Fibroblast of the conjunctiva (primary cell): Measurements from ENCODE around the gene PDE9A.

Experiments
- DNase-seq: peaks from one replicate; pipeline ENCODE4 v3.0.0-alpha.2; 2010; ENCODE audit warnings: low read depth

The PDE9A gene

GRCh38 chr21:42642219-42642745 is 11.1 kb upstream of the PDE9A start:
- DNase-seq, result no peak

- DNase-seq, result peak; percentile 29
Observed at GRCh38 chr21:42644223-42645208, 8.9 kb upstream of the PDE9A start.

DNA sequence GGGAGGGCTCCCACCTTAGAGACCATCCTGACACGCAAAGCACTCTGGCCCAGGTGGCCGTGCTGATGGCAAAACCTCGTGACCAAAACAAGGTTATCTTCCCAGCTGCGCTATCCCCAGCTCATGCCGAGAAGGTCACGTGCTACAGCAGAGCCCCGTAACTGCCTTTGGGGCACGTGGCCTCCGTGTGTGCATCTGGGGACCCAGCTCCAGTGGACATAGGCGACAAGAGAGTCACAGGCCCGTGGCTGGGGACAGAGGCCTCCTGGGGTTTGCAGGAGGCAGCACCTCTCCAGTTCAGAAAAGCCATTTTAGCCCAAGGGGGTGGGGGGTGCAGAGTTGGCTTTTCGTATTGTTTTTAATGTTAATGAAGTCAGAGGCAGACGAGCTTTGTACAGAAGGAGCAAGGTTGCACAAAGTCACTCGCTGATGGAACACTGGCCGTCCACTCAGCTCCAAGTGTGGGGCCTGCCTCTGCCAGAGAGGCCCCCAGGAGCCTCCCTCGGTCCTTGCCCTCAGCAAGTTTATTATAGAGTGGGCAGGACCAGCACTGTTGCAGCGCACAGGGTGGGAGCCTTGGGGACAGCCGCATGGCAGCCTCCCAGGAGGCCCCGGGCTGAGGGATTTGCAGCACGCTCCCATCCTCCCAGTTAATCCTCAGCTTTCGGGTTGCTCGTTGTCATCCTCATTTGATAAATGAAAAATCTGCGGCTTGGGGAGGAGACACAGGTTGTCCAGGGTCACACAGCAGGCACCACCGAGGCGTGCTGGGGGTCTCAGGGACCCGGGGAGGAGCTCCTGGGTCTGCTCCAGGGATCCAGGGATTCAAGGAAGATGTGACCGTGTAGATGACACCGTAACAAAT is 8.0 kb upstream of the PDE9A start:
- DNase-seq, result no peak

DNA sequence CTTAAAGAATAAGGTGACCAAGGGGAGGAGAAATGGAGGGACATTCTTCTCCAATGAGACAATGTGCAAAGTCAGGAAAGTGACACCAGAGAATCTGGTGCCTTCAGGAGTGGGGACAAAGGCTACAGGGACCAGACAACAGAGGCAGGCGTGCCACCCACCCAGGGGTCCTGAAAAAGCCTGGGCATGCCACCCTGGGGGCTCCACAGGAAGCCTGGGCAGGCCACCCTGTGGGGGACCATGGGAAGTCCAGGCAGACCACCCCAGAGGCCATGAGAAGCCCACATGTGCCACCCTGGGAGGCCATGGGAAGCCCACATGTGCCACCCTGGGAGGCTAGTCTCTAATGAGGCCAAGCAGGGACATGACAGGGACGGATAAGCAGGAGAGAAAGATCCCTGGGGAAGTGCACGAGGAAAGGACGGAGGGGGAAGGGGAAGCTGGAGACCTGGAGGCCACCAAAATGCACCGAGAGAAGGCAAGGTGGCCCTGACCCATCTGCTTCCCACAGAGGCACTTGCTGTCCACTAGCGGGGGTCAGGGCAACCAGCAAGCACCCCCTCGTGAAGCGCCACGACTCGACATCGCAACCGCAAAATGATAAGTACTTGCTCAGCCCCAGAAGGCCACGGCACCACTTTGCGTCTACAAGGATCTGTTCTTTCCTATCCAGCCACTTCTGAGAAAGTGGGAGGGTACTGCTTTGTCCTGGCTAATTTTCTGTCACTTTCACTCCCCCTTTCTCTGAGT is 7.2 kb upstream of the PDE9A start:
- DNase-seq, result no peak

DNA sequence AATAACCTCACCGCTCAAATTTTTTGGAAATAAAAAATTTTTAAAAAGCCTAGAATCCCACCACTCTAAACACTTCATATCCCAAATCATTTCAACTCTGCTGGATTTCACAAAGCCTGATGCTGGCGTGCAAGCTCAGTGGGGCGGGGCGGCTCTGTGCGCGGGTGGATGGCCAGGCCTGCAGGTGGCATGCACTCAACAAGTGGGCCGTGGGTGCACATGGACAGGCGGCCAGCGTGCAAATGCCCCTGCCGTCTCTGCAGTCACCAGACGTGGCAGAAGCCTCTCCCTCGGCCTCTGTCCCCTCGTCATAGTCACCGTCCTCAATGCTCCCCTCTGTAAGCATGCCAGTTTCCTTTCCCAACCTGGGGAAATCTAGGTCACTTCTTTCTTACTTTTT is 6.6 kb upstream of the PDE9A start:
- DNase-seq, result no peak

- DNase-seq, result no peak
Observed at GRCh38 chr21:42648606-42649005, 4.8 kb upstream of the PDE9A start.

DNA sequence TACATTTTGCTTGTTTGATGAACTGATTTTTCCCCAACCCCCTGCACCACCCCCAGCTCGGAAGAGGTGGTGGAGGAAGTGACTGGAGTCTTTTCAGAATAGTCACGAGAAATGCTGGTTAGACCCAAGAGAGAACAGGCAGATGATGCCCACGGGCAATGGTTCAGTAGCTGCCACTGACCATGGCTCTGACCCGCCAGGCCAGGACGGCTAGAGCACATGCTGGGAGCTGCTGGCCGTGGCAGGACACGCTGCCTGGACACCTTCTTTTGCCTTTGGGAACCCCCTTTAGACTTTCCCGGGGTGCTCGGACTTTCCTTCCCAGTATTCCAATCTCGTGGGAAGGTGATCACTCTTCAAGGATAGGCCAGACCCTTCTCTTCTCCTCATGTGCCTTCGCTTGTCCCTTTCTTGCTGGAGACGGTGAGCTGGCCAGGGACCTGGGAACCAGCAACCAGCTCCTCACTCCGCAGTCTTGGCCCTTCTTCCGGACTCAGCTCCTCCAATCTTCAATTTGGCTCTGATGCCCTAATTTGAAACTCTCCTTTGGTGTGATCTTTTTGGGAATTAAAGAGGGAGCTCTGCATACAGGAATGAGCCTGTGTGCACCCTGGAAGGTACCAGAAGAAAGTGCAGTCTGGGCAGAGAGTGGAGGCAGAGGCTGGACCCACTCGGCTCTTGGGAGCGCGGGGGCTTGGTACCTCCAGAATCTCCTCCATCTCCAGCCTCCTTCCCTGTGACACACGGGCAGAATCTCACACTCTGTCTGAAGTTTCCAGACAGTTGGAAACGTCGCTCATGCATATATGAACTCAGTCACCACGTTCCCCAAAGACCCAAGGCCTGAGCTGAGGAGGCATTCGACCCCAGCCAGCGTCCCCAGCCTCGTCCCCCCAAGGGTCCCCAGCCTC is 4.0 kb upstream of the PDE9A start:
- no peak for DNase-seq

DNA sequence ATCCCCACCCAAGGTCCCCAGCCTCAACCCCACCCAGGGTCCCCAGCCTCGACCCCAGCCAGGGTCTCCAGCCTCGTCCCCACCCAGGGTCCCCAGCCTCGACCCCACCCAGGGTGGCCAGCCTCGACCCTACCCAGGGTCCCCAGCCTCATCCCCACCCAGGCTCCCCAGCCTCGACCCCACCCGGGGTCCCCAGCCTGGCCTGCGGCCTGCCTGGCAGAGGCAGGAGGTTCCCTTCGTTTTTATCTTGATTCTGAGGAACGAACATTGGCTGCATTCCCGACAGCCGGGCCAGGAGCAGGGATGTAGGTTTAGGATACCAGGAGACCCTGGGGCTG is 3.4 kb upstream of the PDE9A start:
- DNase-seq, result no peak

DNA sequence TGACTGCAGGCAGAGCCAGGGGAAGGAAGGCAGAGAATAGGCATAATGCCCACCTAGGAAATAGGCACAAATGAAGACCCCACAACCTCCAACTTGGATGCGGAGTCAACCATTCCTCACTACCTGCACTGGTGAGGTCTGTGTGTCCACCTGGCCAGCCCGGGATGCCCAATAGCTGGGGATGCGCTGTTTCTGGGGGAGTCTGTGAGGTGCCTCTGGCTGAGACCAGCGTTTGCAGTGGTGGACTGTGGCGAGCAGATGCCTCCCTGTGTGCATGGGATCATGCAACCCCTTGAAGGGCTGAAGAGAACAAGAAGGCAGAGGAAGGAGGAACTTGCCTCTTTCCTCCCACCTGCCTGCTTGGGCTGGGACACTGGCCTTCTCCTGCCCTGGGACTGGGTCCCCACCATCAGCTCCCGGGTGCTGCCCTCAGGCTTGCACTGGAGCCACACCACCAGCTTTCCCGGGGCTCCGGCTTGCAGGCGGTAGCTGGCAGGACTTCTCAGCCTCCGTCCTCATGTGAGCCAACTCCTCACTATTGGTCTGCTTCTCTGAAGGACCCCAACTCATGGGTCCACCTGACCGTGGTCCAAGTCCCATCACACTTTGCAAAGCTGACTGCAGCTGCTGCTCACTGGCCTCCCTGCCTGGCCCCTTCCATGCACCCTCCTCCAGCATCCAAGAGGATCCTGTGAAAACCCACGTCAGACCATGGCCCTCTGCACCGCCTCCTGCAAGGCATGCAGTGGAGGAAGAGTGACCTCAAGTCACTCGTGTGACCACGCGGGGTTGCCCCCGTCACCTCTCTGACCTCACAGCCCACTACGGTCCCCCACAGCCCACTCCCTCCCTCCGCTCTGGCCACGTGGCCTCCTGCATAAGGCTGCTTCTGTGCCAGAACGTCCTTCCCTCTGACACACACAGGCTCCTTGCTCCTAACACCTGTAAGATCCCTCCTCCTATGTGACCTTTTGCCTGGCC is 2.7 kb upstream of the PDE9A start:
- no peak for DNase-seq

DNA sequence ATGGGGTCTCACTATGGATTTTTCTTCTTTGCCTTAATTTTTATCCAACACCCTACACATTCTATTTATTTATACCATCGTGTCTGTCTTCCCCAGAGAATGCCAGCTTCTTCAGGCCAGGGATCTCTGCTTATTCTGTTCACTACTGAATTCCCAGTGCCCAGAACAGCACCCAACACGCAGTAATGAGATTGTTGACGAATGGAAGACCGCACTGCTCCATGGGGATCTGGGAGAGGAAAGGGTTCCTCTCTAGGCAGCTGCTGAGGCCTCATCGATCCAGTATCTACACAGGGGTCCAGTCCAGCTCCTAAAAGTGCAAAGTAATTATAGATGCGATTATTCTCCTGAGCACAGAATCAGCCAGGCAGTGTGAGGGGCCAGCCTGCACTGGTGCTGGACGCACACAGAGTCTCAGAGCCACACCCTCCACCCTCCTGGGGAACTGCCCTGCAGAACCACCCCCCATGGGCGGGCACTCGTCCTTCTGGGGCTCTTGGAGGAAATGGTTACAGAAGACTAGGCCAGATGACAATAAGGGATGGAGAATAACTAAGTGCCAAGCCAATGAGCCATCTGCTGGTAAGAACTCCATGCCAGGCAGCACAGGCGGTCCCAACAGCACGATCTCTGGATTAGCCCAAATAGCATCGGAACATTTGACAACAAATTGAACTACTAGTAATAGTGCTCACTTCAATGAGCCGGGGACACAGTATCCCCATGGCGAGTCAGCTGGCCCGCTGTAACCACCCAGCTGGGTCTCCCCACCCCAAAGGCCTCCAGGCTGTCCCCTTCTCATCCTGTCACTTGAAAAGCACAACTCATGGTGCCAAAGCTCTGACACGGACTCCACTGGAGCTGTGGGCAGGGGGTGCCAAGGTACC is 1.7 kb upstream of the PDE9A start:
- no peak for DNase-seq

DNA sequence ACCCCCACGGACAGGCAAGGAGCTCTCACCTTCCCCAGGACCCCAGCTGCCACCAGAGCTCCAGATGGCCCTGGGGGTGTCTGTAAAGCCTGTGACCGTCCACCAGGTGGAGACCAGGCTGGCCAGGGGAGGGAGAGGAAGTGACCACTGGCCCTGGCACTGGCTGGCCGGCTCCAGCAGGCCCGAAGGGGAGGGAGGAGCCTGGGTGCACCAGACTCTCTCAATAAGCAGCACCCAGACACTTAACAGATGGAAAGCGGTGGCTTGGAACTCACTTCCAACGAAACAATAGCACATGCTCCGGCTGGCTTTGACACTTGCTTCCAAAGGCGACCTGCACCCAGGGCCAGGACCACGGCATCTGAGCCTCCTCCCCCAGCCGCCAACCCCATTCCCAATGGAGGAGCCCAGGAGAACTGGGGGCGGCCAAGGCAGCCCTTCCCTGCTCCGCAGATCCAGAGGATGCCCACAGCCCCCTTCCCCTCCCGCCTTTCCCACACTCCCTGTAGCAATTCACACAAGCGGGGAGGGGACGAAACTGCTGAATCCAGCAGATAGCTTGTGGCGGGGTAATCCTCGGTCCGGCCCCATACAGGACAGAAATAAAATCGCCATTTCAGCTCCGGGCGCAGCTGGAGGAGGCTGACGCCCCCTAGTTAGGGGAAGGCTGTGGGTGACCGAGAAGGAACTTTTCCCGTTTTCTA is 742 bp upstream of the PDE9A start:
- DNase-seq, result no peak

GRCh38 chr21:42654179-42654912 is 925 bp downstream of the PDE9A start:
- DNase-seq, result no peak

DNA sequence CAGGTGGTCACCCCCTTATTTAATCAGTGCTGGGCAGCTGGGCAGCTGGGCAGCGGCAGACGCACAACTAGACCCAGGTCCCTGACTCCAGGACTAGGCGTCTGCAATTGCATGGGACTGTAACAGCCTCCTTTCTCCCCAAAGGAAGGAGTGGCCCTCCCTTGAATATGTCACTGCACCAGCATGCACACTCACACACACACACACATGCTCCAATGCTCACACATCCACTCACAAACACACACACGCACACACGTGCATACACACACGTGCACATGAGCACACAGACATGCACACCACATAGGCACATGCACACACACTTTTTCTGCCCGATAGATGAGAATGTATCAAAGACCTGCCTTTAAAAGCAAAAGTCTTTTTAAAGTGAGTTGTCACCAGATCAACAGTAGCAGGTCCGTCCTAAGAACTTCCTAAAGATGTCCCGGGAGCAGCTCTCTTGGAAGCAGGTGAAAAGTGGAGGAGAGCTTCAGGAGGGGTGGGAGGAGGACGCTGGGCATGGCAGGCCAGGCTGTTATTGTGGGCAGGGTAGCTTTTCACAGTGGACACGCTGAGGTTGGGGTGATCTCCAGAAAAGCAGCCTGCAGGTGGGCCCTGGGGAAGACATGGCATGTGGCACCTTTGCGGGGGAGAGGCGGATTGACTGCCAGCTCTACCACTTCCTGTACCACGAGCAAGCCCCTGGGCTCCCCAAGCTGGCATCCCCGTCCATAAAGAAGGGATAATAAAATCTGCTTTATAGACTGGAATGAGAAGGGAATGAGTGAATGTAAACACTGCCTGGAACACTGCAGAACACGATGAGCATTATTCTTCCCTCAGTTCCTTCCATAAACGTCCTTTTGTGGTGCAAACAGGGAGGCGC is 1.7 kb downstream of the PDE9A start:
- DNase-seq, result no peak

DNA sequence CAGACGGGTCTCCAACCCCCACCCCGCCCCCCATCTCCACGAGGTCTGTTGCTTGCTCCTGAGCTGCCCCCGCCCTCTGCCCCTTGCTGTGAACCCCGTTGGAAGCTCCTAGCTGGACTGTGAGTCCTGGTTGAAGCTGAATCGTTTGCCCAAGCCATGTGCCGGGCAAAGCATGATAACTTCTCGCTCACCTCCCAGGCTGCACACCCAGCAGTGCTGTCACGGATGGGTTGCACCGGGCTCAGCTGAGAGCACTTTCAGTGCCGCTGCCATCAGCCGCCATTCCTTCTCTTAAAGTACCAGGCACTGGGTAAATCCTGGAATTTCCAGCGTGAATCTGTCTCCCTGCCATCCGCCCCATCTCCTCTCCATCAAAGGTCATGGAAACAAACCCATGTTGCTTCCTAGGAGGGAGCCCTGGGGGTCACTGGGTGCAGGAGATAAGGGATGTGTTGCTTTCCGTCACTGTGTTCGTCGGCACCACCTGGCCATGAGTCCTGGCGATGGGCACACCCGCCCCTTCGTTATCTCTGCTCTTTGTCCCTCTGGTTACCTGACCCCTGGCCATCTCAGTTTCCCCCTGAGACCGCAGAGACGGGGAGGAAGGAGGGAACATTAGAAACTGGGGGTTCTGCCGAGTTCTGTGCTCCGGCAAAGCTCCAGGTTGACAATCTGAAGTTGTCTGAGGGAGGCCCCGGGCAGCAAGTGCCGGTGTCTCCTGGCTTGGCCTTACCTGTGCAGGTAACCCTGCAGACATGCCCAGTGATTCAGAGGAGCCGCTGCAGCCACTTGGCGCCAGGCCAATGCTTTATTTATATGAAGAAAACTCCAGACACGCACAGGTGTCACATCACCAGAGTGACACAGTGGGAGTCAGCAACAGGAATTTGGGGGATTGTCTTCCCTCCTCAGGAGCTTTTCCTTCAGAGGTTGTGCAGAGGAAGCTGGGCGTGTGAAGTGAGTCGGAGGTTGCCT is 2.7 kb downstream of the PDE9A start:
- no peak for DNase-seq

DNA sequence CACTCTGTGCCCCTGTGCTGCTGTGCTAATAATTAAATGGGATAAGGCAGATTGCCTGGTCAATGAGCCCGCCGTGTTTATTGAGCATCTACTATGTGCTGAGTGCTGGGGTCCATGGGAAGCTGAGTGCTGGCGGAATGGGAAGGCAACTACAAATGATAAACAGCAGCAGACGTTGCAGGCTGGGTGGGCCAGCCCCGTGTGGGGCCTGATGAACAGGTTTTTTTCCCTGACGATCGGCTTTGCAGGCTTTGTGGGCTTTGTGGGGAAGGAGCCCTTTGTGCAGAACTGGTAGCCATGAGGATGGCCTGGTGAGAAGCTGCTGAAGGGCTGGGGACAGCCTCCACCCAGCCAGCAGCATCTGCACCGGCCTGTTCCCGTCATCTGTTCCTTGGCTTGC is 3.5 kb downstream of the PDE9A start:
- DNase-seq, result no peak
